ENCODE results near the gene ERO1B.
"Not testable (repeated sequence)": the region's sequence is repeated elsewhere in the genome, so short reads cannot be mapped to it uniquely, and the experiment has no call there.

Gene ERO1B, protein sequence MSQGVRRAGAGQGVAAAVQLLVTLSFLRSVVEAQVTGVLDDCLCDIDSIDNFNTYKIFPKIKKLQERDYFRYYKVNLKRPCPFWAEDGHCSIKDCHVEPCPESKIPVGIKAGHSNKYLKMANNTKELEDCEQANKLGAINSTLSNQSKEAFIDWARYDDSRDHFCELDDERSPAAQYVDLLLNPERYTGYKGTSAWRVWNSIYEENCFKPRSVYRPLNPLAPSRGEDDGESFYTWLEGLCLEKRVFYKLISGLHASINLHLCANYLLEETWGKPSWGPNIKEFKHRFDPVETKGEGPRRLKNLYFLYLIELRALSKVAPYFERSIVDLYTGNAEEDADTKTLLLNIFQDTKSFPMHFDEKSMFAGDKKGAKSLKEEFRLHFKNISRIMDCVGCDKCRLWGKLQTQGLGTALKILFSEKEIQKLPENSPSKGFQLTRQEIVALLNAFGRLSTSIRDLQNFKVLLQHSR

GRCh38 chr1:236281654-236282424, at the start of gene ERO1B:
ERO1B (minus strand) TSS chr1:236281958; CDS start chr1:236281783, 175 bp downstream.
- DNase-seq, result peak; percentile 93

DNA sequence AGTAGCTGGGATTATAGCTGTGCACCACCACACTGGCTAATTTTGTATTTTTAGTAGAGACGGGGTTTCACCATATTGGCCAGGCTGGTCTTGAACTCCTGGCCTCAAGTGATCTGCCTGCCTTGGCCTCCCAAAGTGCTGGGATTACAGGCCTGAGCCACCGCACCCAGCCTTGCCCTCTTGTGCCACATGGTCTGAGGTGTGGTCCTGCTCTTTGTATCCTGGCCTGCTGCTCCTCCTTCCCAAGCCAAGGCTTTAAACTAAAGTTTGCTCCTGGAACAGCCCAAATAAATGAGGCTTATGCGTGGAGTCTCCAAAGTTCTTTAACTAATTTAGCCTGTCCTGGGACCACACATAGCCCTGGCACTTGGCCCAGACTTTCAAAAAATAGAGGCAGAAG, 49.7 kb upstream of the ERO1B start:
- DNase-seq, result not testable (repeated sequence)

DNA sequence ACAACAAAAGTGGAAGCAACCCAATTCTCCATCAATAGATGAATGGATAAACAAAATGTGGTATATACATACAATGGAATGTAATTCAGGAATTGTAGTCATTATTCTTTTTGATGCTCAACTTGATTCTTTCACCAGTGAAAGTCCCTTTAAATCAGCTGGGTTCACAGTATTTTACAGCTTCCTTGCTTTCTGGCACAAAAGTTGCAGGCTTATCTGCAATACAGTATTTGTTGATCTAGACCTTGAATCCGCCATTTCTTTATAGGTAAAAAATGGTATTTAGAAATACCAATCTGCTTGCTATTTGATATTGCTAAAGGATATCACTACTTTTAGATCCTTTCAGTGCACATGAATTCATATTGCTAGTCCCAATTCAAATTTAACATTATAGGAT, 44.7 kb upstream of the ERO1B start:
- DNase-seq, result no peak

DNA sequence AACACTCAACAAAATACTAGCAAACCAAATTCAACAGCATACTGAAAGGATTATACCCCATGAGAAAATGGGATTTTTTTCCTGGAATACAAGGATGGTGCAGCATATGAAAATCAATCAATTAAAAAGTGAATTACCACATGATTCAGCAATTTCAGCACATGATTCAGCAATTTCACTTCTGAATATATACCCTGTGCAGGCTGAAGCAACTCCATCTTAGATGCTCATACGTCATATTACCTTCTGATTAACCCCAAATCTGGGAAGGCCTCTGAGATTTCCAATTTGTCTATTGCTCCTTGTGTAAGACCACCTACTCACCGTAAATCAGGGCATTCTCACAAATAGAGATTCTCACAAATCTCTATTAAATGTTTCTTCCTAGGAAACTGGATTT, 43.8 kb upstream of the ERO1B start:
- no peak for DNase-seq

DNA sequence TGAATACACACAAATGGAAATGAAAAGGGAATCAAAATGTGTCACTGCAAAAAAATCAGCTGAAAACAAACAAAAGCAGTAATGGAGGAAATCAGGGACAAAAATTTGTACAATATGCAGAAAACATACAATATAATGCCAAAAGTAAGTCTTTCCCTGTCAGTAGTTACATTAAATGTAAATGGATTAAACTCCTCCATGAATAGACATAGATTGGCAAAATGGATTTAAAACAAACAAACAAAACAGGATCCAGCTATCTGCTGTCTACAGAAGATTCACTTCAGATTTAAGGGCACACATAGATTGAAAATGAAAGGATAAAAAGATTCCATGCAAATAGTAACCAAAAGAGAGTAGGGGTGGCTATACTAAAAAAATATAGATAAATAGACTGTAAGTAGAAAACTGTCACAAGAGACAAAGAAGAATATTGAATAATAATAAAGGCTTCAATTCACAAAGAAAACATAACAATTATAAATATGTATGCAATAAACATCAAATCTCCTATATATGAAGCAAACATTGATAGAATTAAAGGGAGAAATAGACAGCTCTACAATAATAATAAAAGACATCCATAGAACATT, 42.2 kb upstream of the ERO1B start:
- no peak for DNase-seq

- no peak for DNase-seq
Observed at GRCh38 chr1:236322566-236323409, 41.0 kb upstream of the ERO1B start.

DNA sequence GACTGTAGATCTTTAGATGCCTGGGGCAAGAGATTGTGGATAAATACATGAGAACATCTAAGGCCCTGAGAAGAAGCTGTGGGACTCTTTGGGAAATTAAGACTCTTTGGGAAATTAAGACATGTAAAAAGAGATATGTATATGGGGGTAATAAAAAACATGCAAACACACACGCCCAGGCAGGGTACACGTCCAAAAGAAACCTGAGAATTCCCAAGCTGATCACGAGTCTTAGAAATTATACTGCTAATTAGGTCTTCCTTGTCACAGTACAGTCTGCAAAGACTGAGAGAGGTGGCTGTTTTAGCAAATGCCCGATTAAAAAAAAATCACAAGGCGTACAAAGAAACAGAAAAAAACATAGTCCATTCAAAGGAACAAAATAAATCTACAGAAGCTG, 39.3 kb upstream of the ERO1B start:
- no peak for DNase-seq

DNA sequence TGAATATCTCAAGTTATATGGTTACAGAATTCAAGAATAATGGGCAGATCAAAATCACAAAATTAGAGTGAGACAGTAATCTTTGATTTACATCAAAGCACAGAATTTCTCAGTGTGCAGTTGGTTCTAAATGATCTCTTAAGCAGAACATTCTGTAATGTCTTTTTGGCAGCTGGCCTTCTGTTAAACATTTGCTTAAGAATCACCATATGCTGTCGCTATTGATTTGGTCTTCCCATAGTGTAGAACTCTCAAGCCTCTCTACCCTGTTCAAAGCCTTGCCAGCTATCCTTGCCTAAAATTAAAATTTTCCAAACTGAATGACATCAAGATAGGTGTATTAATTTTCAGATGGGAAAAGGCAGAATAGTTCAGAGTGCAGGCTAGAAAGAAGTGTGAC, 38.9 kb upstream of the ERO1B start:
- DNase-seq, result no peak

GRCh38 chr1:236320214-236320613, 38.5 kb upstream of the ERO1B start:
- no peak for DNase-seq

GRCh38 chr1:236316437-236316836, 34.7 kb upstream of the ERO1B start:
- DNase-seq, result no peak

DNA sequence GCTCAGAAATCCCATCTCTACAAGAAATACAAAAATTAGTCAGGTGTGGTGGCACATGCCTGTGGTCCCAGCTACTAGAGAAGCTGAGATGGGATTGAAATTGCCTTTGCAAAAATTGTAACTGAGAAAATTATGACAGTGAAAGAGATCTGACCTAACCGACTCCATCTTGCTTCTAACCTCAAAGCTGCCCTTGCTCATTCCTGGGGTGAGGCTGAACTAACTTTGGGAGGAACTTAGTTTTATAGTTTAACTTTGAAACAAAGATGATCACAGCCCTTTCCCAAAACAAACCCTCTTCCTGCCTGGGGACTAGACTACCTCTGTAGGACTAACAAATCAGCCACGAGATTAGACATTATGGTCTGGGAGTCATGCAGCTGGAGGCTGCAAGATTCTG, 33.8 kb upstream of the ERO1B start:
- DNase-seq, result no peak

- no peak for DNase-seq
Observed at GRCh38 chr1:236315092-236315491, 33.3 kb upstream of the ERO1B start.

DNA sequence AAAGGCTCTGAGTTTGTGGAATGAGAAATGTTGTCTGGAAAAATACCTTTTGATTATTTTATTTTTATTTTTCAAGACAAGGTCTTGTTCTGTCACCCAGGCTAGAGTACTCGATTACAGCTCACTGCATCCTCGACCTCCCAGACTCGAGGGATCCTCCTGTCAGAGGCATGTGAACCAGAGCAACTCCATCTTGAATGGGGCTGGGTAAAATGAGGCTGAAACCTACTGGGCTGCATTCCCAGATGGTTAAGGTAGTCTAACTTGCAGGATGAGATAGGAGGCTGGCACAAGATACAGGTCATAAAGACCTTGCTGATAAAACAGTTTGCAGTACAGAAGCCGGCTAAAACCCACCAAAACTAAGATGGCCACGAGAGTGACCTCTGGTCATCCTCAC, 32.3 kb upstream of the ERO1B start:
- DNase-seq, result not testable (repeated sequence)

DNA sequence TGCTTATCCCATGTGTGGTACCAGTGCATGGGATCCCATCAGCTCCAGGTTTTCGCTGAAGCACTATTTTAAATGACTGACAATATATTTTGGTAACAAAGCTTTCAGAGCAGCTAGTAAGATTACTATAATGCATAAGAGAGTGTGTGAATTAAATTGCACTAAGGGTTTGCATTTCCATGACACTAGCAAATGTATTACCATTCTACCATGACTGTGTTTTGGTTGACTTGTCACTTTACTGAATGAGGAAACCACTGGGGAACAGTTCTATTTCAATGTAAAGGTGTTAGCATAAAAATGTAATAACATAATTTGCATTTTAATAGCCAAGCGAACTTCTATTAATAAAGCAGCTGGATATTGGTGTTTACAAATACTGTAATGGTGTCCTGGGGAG, 31.7 kb upstream of the ERO1B start:
- no peak for DNase-seq

GRCh38 chr1:236311040-236311439, 29.3 kb upstream of the ERO1B start:
- DNase-seq, result no peak

DNA sequence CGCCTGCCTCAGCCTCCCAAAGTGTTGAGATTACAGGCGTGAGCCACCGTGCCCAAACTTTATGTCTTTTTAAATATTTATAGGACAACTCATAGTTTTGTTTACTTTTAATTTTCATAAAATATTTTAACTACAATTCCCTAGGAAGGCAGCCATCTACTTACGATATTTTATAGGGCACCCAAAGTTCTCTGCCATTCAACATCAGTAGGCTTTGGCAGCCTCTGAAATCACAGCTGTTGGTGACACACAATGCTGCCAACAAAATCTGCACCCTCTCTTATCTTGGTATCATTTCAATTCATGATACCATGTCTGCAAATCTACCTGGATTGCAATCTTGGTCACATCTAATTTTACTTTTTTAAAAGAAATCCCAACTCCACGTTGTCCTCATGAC, 27.1 kb upstream of the ERO1B start:
- no peak for DNase-seq

DNA sequence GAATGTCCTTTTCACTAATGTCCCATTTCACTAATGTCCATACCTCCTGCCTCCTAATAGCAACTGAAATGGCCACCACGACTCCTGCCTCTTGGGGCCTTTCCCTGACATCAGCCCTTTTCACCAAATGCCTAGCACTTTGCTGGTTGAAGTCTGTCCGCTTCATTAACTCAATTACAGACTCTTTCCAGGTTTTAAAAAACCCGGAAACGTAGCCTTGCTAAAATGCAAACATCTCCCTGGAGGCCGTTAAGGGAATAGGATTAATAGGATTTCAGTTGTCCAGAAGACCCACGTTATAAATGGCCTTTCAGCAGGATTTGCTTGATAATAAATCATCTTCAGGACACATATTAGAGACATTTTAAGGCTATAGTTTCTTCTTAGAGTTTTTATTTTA, 25.7 kb upstream of the ERO1B start:
- no peak for DNase-seq

- no peak for DNase-seq
Observed at GRCh38 chr1:236304682-236305081, 22.9 kb upstream of the ERO1B start.

DNA sequence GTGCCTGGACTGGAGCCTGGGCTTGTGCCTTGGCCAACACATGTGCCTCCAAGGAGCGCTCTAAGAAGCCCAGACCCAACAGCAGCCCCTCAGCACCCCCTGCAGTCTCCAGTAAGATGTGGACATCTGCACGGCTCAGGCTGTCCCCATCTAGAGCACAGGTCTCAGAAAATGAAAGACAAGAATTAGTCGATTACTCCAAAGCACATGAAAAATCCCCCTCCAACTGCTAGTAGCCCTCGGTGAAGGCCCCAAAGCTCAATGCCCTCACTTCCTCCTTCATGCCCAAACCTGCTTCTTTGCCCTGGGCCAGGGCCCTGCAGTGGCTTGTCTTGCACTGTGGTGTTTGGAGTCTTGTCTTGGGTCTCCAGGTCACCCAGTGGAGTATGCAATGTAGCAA, 21.9 kb upstream of the ERO1B start:
- no peak for DNase-seq

DNA sequence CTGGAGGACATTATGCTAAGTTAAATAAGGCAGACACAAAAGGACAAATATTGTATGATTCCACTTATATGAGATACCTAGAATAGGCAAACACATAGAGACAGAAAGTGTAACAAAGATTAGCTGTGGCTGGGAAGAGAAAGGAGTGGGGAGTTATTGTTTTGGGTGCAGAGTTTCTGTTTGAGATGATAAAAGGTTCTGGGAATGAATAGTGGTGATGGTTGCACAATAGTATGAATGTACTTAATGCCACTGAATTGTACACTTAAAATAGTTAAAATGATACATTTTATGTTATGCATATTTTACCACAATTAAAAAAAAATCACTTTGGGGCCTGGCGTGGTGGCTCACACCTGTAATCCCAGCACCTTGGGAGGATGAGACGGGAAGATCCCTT, 21.2 kb upstream of the ERO1B start:
- DNase-seq, result no peak

DNA sequence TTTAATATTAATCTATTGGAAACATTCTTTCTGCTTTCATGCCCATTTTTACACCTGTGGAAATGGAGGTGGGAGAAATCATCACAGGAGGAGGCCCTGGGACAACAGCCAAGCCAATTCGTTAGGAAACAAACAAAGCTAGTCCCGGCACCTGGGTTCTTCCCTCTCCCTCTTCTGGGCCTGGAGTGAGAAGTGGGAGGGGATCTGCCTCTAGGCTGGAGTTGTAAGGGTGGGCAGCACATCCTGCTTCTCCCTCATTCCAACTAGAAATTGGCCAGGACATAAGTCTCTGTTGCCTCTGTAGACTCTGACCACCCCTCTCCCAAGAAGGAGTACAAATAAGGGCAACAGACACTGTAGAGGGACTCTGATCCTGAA, 20.2 kb upstream of the ERO1B start:
- no peak for DNase-seq

DNA sequence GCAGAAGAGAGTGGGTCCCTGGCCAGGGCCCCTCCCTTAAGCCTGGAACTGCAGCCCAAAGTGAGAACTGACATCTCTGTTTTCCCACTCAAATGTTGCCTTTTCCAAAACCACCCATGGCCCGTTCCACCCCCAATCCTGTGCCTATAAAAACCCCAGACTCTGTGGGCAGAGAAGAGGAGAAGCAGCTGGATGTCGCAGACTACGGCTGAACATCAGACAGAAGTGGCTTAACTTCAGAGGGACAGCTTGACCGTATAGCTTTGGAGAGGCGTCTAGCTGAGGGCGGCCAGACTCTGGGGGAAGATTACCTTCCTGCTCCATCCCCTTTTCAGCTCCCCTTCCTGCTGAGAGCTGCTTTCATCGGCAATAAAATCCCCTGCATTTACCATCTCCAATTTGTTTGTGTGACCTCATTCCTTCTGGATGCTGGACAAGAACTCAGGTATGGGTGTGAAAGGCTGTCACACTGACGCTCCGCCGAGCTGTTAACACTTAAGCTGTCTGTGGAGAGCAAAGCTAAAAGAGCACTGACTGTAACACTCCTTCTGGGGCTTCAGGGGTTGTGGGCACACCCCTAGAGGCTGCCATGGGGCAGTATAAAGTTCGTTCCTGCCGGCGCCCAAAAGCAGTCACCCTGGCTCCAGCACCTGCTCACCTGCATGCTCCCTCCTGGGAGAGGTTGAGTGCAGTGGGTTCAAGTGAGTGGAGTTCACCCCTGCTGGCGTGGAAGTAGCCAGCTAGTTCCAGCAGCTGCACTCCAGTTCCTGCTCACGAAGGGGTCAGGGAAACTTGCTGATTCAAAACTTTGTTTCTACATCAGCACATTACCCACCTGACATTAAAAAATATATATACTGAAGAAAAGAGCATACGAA, 19.6 kb upstream of the ERO1B start:
- DNase-seq, result no peak
